ENCODE measurements around the gene GNAO1. TPM values are rescaled to one million over a fixed set of nuclear protein-coding genes. Genes with fewer than 3 reads are reported as not detected.

The GNAO1 gene
- total RNA-seq, 1 donor from 2014 or later, result 1.9 TPM

- no peak overlapping the region for H3K27ac Mint-ChIP-seq
- no peaks in the 10 kb centered on the region for H3K79me2 ChIP-seq (ENCODE audit: low read depth)
- H3K4me1 ChIP-seq, result no peaks in the 10 kb centered on the region
- no peak overlapping the region for H2AFZ ChIP-seq (replicated peaks)
- no peaks in the 10 kb centered on the region for H3K27me3 ChIP-seq
- H3K9me3 Mint-ChIP-seq, result no peaks in the 10 kb centered on the region
- TF ChIP-seq EZH2 (IDR thresholded peaks at IDR 0.05) (no peak), CTCF (IDR thresholded peaks at IDR 0.05) (no peak), EZH2phosphoT487 (IDR thresholded peaks at IDR 0.05) (no peak)
- peaks cover 6% of the 10 kb centered on the region for H3K27me3 Mint-ChIP-seq (ENCODE audit: insufficient read depth, low read depth)
- H3F3A ChIP-seq (ENCODE audit: low read depth), result no peaks in the 10 kb centered on the region
- no peaks in the 10 kb centered on the region for H3K36me3 Mint-ChIP-seq
- no peaks in the 10 kb centered on the region for H3K36me3 ChIP-seq
- H3K27ac ChIP-seq, result no peak overlapping the region
- H3K4me3 ChIP-seq, result no peak overlapping the region
- H3K9ac ChIP-seq, result no peak overlapping the region
- no peak overlapping the region for H3K4me2 ChIP-seq
- no peaks in the 10 kb centered on the region for H3K4me1 Mint-ChIP-seq
- H3K9me3 ChIP-seq (ENCODE audit: low read depth), result no peaks in the 10 kb centered on the region
- no peaks in the 10 kb centered on the region for H4K20me1 ChIP-seq (ENCODE audit: low read depth)
- no peak for DNase-seq (ENCODE audit: low spot score)
- H3K4me3 Mint-ChIP-seq, result no peak overlapping the region
Measured at GRCh38 chr16:56347166-56347565, 155.9 kb downstream of the GNAO1 start.

- no peak overlapping the region for H2AFZ ChIP-seq (replicated peaks)
- no peak overlapping the region for H3K27ac Mint-ChIP-seq
- no peaks in the 10 kb centered on the region for H3K36me3 Mint-ChIP-seq
- H3K4me3 ChIP-seq, result no peak overlapping the region
- H3K79me2 ChIP-seq (ENCODE audit: low read depth), result no peaks in the 10 kb centered on the region
- peaks cover 4% of the 10 kb centered on the region for H3K27me3 Mint-ChIP-seq (ENCODE audit: insufficient read depth, low read depth)
- H3F3A ChIP-seq (ENCODE audit: low read depth), result no peaks in the 10 kb centered on the region
- no peaks in the 10 kb centered on the region for H3K9me3 ChIP-seq (ENCODE audit: low read depth)
- no peaks in the 10 kb centered on the region for H3K36me3 ChIP-seq
- H3K9ac ChIP-seq, result no peak overlapping the region
- DNase-seq (ENCODE audit: low spot score), result no peak
- no peak overlapping the region for H3K27ac ChIP-seq
- H3K4me3 Mint-ChIP-seq, result no peak overlapping the region
- TF ChIP-seq EZH2 (IDR thresholded peaks at IDR 0.05), result no peak
- no peak for TF ChIP-seq CTCF (IDR thresholded peaks at IDR 0.05)
- no peak for TF ChIP-seq EZH2phosphoT487 (IDR thresholded peaks at IDR 0.05)
- H3K4me1 ChIP-seq, result no peaks in the 10 kb centered on the region
- no peaks in the 10 kb centered on the region for H3K27me3 ChIP-seq
- no peaks in the 10 kb centered on the region for H4K20me1 ChIP-seq (ENCODE audit: low read depth)
- no peaks in the 10 kb centered on the region for H3K9me3 Mint-ChIP-seq
- H3K4me1 Mint-ChIP-seq, result no peaks in the 10 kb centered on the region
- H3K4me2 ChIP-seq, result no peak overlapping the region
Measured at GRCh38 chr16:56347670-56348069, 156.4 kb downstream of the GNAO1 start.

- no peaks in the 10 kb centered on the region for H3K79me2 ChIP-seq (ENCODE audit: low read depth)
- H3K4me1 ChIP-seq, result no peaks in the 10 kb centered on the region
- H3K27me3 ChIP-seq, result no peaks in the 10 kb centered on the region
- H3K9me3 ChIP-seq (ENCODE audit: low read depth), result no peaks in the 10 kb centered on the region
- Mint-ChIP-seq H3K4me1 (no peaks in the 10 kb centered on the region), H3K4me3 (no peak overlapping the region), H3K9me3 (no peaks in the 10 kb centered on the region), H3K27ac (peak overlapping the region; percentile 46), H3K36me3 (no peaks in the 10 kb centered on the region), H3K27me3 (ENCODE audit: insufficient read depth, low read depth) (peaks cover 4% of the 10 kb centered on the region)
- H3K27ac ChIP-seq, result no peak overlapping the region
- H3K4me2 ChIP-seq, result no peak overlapping the region
- no peak for TF ChIP-seq CTCF (IDR thresholded peaks at IDR 0.05)
- TF ChIP-seq EZH2 (IDR thresholded peaks at IDR 0.05), result no peak
- TF ChIP-seq EZH2phosphoT487 (IDR thresholded peaks at IDR 0.05), result no peak
- no peaks in the 10 kb centered on the region for H3K36me3 ChIP-seq
- no peak overlapping the region for H3K4me3 ChIP-seq
- DNase-seq (ENCODE audit: low spot score), result no peak
- H2AFZ ChIP-seq (replicated peaks), result no peak overlapping the region
- H3F3A ChIP-seq (ENCODE audit: low read depth), result no peaks in the 10 kb centered on the region
- H4K20me1 ChIP-seq (ENCODE audit: low read depth), result no peaks in the 10 kb centered on the region
- H3K9ac ChIP-seq, result no peak overlapping the region
Measured at GRCh38 chr16:56348168-56349085, 157.1 kb downstream of the GNAO1 start.

Data from neural progenitor cell (in vitro differentiated cells).